Measurements from ENCODE around the gene DENND1A.

The DENND1A gene

DNA sequence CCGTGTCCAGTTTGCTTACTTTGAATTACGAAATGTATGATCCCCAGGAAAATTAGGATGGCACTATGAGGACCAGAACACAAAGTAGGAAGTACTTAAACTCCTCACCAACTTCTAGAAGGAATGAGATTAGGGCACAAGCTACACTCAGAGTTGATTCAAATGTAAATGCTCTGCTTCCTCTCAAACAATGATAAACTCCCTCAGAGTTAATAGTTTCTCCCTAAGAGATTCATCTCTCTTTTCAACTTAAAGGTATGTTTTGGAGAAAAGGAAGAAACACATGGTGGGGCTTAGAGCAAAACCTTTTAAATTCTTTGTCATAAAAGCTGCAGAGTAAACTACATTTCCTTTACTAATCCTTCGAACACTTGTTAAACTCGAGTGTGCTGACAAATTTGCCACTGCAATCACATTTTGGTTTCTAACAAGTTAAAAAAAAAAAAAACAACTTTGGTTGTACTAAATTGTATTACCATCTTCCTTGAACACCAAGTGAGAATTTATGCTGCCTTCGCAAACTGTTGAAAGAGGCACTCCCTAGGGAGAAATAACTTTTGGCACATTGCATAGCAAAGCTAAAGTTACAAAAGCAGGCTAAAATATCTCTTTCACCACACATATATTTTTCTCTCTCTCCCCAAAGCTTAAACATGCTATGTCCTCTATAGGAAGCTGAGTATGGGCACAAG is 66.6 kb downstream of the DENND1A start:
- DNase-seq (ENCODE audit: low read depth in 2 of 2), result peak; percentile 57 to 70

DNA sequence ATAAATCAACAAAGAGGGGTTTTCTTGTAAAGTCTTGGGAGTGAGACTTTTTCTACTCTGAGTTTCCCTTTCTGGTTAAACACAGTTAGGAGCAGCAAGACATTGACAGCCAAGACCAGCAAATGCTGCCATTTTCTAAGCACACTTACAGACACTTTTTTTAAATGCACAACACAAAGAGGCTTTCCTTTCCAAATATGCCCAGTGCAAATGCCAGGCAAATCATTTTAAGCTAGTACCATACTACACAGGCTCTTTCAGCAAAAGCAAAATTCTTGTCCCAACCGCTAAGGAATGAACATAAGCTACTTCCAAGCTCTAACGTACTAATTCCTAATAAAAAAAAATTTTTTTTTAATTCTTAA is 68.2 kb downstream of the DENND1A start:
- no peak for DNase-seq (ENCODE audit: low read depth in 2 of 2)

DNA sequence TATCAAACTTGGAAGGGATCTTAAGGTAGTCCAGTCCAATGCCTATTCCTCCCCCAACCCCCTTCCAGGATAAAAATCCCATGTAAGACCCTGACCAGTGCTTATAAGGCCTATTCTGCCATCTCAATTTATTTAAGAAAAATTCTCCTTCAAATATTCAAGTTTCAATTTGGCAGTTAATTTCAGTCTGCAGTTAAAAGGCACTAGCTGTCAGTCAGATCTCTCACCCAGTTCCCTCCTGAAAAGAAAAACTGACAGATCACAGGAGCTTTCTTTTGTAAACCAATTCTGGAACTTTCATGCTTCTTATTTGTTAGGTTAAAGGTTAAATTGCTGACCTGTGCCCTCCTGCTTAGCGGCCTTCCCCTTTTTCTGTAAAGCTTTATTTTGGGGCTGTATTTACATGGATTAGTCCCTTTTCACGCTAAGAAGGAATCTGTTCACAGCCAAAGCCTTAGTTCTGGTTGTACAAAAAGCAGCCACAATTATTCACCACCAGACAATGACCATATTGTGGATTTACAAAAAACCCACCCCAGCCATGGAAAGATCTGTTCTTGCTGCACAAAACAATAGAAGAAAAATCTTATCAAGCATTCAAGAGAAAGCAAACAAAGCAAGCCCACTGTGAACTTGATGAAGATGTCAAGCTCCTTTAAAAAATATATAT is 68.7 kb downstream of the DENND1A start:
- DNase-seq (ENCODE audit: low read depth in 2 of 2), result no peak

DNA sequence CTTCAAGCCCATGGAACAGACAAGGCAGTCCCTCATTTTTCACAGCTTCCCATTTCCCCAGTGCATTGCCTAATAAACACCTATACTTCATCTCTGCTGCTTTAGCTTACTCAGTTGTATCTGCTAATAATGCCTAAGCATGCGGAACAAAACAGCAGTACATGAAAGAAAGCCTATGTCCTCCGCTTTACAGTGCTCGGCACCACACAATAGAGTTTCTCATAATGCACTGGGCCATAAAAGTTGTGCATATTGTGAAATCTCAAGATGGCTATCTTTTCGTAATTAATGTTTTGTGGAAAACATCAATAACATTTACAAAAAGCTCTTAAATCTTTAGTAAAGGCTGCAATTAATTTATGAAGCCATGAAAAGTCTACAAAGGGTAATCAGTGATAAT is 69.3 kb downstream of the DENND1A start:
- no peak for DNase-seq (ENCODE audit: low read depth in 2 of 2)

DNA sequence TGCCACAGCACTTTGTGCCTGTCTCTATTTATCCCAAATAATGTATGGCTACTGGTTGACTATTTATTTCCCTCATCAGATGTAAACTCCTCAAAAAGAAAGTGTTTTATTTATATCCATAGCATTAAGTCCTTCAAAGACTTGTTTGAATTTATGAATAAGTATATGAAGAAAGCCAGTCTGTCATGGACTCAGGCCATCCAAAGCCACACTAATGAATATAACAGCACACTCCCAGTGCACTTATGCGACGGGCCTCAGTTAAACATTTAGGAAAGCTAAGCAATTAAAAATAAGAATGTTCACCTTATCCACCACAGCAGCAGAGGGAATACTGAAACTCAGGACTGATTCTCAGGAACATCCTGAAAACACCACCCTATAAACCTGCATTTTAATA is 77.5 kb downstream of the DENND1A start:
- no peak for DNase-seq (ENCODE audit: low read depth in 2 of 2)

DNA sequence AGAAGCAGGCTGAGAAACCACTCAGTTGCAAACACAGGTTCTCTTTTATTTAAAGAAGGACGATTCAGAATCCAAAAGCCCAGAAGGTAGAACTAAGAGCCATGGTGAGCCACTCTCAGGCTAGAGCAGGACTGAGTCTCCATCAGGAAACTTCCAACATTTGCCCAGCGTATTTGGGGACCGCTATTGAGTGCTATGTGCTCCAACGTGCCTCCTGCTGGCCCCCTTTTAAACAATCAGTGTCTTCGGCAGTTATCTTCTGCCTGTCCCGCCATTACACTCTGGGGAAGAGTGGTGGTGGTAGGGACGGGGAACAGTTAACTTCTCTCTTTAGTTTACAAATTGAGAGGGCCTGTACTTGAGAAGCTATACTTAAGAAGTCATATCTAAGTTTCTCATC is 78.1 kb downstream of the DENND1A start:
- no peak for DNase-seq (ENCODE audit: low read depth in 2 of 2)

DNA sequence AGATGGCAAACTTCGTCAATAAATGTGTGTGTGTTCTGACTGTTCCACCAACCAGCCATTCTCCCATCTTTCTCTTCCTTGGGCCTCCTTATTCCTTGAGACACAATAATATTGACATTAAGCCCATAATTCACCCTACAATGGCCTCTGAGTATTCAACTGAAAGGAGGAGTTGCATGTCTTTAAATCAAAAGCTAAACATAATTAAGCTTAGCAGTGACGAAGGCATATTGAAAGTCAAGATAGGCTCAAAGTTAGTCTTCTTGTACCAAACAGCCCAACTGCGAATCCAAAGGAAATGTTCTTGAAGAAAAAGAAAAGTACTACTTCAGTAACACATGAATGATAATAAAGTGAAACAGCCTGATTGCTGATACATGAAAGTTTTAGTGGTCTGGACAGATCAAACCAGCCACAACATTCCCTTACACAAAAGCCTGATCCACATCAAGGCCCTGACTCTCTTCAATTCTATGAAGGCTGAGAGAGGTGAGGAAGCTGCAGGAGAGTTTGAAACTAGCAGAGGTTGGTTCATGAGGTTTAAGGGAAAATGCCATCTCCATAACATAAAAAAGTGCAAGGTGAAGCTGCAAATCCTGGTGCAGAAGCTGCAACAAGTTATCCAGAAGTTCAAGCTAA is 81.4 kb downstream of the DENND1A start:
- DNase-seq (ENCODE audit: low read depth in 2 of 2), result no peak

DNA sequence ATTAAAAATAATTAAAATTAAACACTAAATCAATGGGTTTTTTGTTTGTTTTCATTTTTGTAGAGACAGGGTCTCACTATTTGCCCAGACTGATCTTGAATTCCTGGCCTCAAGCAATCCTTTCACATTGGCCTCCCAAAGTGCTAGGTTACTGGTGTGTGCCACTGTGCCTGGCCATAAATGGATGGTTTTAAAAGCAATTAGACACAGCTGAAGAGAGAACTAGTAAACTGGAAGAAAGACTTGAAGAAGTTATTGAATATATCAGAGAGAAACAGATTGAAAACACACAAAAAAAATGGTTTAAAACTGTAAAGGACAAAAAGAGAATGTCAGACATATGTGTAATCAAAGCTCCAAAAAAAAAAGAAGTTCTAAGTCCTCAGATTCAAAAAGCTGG is 83.0 kb downstream of the DENND1A start:
- DNase-seq (ENCODE audit: low read depth in 2 of 2), result no peak

DNA sequence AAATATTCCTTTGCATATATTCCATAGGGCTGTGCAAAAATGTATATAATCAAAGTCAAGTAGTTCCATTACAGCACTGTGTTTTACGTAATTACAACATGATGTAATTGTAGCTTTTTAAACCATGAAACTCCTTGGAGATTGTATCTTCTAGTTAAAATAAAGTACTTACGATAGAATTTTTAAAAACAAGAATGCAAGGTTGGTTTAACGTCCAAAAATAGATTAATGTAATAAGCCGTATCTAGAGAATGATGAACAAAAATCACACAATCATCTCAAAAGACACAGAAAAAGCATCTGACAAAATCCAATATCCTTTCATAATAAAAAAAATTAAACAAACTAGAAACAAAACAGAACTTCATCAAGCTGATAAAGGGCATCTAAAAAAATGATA is 86.2 kb downstream of the DENND1A start:
- DNase-seq (ENCODE audit: low read depth in 2 of 2), result no peak

DNA sequence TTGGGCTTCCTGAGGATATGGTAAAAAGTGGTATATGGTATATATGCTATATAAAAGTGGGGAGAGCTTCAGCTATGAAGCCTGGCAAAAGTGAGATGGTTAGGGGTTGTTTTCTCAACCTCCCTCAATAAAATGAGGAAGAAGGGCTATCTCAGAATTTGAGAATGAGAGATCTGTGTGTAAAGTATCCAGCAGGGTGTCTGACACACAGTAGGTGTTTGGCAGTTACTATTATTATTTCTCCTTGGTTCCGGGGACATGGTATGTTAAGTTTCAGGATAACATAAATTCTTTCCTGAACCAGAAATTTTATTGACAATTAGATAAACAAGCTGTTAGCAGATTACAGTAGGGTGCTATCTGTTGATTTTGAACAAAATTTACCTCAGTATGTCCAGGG is 94.1 kb downstream of the DENND1A start:
- DNase-seq (ENCODE audit: low read depth in 2 of 2), result no peak

DNA sequence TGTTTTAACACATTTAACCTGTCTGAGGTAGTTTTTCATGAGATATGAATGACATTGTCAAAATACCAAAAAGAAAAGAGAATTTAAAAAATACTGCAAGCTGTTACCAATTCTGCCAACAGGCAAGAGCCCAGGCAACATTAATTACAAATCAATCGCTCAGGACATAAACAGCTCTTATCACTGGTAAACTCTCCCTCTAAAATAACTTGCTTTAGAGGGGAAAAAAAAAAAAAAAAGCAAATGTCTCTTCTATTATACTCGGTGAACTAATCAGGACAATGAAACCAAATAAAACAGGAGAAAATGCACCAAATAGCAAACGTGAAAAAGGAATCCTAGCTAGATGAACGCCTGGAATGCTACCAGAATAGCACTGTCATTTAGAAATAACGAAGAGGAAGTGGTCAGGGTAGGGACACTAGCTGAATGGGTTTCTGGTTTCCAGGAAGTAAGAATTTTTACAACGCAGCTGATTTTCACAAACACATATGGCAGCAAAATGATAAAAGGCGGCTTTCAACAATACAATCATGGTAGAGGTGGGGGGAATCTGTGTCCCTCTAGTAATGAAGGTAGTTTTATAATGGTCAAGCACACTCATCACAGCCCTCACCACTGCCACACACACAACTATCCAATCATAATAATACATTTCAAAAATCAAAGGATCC is 94.9 kb downstream of the DENND1A start:
- no peak for DNase-seq (ENCODE audit: low read depth in 2 of 2)

DNA sequence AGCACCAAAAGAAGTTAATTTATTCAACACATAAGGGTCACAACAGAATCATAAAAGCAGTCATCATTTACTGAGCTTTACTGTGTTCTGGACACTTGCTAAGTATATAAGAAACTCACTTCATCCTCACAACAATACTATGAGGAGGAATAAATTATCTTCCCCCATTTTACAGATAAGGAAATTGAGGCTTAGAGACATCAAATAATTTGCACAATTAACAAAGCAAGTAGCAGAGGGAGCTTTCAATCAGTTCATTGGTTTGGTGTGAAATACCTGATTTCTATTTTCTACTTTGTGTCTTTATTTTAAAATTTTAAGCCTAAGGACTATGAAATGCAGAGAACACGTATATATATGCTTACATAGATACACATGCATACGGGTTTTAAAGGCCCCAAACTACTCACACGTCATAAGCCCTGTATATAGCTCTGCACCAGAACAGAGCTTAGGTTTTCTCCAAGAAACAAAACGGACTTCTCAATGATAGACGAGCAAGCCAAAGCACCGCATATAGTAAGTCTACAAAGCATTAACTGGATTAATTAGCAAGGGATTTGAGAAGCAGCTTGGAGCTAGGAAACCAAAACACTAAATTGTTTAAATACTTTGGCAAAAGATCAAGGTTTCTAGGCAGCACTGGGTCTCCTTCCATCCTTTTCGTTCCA is 95.6 kb downstream of the DENND1A start:
- DNase-seq (ENCODE audit: low read depth in 2 of 2), result no peak

DNA sequence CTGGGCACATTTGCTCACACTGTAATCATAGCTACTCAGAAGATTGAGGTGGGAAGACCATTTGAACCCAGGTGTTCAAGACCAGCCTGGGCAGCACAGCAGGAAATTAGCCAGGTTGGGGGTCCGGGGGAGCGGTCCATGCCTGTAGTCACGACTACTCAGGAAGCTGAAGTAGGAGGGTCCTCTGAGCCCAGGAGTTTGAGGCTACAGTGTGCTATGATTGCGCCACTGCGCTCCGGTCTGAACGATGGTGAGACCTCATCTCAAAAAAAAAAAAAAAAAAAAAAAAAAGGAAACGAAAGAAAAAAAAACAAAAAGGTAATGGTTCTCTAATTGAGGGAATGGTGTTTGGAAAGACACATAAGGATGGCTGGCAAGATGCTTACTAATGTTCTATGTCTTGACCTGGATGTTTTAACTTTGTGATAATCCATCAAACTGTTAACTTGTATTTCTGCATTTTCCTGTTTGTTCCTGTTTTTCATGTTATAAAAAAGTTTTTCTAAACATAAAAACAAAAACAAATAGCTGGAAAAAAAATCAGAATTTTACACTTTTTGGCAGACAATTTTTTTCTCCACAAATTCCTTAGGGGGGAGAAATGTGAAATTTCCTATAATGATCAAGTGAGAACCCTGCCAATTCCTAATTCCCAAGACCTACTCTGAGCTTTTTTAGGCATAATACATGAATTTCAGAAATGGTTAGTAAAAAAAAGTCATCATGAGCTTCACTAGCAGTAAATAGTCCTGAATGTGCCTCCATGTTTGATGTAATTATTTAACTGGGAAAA is 96.9 kb downstream of the DENND1A start:
- DNase-seq (ENCODE audit: low read depth in 2 of 2), result no peak

DNA sequence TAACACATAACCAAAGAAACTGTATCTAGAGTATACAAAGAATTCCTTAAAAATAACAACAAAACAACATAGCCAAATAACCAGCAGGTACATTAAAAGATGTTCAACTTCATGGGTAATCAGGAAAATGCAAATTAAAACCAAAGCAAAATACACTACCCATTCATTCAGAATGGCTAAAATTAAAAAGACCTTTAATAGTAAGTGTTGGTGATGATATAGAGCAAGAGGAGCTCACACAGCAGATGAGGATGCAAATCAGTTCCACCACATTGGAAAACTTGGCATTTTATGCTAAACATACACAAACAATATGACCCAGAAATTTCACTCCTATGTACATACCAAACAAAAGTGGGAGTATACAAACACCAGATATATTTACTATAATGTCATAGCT is 97.8 kb downstream of the DENND1A start:
- DNase-seq (ENCODE audit: low read depth in 2 of 2), result no peak

DNA sequence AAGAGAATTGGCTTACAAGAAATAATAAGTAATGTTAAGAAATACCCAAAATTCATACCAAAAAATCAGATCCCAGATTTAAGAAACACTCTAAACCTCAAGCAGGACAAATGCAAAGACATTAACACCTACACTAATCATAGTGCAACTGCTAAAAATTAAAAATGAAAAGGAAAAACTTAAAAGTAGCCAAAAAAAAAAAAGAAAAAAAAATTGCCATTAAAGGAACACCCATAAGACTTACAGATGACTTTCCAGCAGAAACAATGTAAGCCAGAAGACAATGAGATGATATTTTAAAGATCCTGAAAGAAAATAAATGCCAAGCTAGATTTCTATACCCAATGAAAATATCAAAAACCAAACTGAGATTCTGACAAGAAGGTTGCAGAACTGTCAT is 101.5 kb downstream of the DENND1A start:
- DNase-seq (ENCODE audit: low read depth in 2 of 2), result no peak

DNA sequence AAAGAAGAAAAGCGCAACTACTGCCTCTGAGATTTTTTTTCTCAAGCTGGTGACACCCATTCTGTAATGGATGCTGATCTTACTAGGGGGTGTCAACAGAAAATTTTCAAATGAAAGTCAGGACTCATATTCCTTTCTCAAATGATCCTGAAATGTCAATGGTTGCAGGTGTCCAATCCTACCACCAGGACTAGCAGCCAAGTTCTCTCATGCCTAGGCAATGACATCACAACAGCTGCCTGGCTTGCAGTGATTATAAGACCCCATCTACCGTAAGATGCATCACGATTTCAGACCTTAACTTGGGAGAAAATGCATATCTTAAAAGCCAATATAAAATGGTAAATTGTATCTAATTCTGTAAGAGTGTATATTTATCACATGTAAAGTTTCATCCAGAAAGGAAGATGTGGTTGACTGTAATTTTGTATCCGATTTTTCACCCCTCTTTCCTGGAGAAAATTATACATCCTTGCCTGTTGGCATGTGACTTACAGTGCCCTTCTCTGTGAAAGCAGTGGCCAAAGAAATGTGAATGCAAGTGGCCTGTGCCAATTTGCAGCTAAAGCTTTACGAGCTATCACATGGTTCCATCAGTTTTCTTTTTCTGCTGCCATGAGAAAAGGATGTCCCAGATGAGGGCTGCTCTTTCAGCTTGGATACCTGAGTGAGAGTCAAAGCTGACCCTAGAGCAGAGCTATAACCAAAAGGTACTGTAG is 104.4 kb downstream of the DENND1A start:
- DNase-seq (ENCODE audit: low read depth in 2 of 2), result no peak

DNA sequence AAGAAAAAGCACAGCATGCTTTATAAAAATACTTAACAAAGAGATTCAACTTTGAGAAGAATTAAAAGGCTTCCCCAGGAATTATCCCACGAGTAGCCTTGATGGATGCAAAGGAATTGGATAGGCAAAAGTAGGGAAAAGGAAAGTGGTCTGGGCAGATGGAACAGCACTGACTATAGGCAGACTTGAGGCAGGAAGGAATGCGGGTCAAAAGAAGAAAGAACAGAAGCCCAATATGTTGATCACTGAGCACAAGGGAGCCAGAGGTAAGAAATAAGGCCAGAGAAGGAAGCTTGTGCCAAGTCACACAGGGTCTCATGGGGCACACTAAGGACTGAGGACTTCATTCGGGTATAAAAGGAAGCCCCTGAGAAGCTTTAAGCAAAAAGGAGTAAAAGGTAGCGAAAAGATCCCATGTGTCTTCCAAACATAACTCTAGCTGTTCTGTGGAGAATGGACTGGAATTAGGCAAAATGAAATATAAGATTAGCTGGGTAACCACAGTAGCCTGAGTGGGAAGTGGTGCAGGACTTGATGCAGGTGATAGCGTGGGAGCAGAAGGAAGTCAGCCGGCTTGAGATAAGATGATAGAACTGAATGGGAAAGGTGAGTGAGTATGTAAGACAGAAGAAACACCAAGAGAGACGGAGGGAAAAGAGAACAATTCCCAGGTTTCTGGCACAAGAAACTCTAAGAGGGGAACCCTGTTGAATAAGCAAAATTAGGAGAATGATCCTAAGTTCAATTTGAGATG is 106.6 kb downstream of the DENND1A start:
- DNase-seq (ENCODE audit: low read depth in 2 of 2), result no peak

DNA sequence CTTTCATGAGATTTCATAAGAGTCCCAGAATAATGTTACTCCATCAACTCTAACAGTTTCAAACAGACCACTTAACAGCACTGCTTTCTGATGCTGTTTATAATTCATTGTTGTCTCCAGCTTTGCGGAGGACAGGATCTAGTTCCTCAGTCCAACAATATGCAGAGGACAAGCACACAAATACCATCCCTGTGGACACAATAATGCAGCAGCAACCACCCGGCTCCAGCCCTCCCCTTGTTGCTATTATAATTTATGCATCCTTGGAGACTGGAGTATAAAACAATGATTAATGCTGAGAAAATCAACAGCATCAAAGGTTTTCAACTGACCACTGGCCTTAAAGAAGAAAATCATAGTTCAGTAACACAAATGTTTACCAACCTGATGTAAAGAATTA is 108.3 kb downstream of the DENND1A start:
- no peak for DNase-seq (ENCODE audit: low read depth in 2 of 2)

DNA sequence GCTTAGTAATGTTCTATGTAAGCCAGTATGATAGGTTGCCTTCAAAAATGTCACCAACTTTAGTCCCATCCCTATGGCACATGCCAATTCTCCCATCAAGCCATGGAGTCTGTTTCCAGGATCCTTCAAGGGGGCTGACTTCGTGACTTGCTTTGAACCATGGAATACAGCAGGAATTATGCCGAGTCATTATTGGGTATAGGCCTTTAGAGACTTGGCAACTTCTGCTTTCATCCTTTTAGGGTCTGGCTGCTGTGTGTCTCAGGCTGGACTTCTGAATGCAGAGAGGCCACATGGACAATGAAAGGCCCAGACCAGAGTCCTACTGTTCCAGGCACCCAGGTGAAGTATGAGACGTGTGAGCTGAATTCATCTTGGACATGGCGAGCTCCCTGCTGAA is 109.8 kb downstream of the DENND1A start:
- no peak for DNase-seq (ENCODE audit: low read depth in 2 of 2)

Measured in fibroblast of skin of left biceps (primary cell).